Inferior parietal cortex (tissue), 1 donor: Measurements from ENCODE around the gene MGRN1.
A peak's percentile ranks its signal among the peaks of the same experiment; 100 is the strongest.
"Not testable (repeated sequence)": the region's sequence is repeated elsewhere in the genome, so short reads cannot be mapped to it uniquely, and the experiment has no call there.

Source experiments
- DNase-seq: peaks from one replicate; pipeline ENCODE4 v3.0.0-alpha.2; 2016; ENCODE audit errors: extremely low spot score

Gene MGRN1

GRCh38 chr16:4733211-4733742, 108.7 kb downstream of the MGRN1 start:
- no peak for DNase-seq

GRCh38 chr16:4733747-4734062, 109.1 kb downstream of the MGRN1 start:
- DNase-seq, result no peak

GRCh38 chr16:4734063-4734729, 109.6 kb downstream of the MGRN1 start, which contains the start of the genes ANKS3 and DNAAF8:
Gene ANKS3 (minus strand): TSS chr16:4734271. CDS start chr16:4730149, 4,122 bp downstream.
Gene DNAAF8 (plus strand): TSS chr16:4734537. CDS start chr16:4736515, 1,978 bp downstream.
- peak; percentile 95 for DNase-seq

DNA sequence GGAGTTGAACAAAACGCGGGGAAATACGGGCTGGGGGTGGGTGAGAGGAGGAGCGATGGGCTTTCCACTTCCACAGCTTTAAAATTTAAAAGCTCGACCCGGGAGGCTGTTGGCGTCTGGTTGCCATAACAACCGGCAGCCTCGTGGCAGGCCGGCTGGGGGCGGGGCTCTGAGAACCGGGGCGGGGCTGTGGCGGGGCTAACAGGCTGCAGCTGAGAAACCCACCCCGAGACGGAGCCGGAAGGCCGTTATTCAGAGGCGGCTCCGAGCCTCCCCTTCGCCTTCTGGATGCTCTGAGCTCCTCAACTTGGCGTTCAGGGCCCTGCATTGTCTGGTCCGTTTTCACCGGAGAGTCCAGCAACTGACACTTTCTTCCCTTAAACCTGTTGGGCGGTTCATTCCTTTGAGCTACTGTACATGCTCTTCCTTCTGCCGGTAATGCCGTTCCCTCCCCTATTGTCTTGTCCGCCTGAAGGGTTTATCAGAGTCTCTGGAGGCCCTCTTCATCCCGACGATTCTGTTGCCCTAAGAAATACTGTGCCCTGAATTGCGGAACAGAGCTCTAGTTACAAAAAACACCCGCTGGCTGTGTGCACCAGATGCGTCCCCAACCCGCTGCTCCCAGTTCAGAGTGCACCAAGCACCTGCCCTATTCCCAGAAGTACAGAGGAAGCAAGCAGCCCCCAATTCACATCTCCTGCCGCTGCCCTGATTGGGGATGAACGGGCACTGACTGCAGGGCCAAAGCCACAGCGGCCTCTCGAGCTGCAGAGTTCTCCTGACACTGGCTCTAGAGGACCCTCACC, 110.3 kb downstream of the MGRN1 start:
- peak; percentile 42 for DNase-seq

- no peak for DNase-seq
Observed at GRCh38 chr16:4736546-4736945, 111.9 kb downstream of the MGRN1 start.

DNA sequence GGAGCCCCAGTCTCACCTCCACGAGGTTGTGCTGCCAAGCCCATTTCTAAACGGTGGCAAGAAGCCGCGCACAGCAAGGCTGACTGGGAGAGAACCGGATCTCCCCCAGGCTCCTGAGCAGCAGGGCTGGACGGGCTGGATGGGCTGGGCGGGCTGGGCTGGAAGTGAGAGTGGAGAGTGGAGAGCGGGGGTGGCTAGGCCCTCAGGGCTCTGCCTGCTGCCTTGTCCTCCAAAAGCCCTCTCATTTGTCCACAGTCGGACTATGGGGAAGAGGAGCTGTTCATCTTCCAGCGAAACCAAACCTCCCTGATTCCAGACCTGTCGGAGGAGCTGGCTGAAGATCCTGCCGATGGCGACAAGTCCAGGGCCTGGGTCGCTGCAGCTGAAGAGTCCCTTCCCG, 112.9 kb downstream of the MGRN1 start:
- no peak for DNase-seq

GRCh38 chr16:4738370-4738769, 113.7 kb downstream of the MGRN1 start:
- DNase-seq, result not testable (repeated sequence)
